Measurements from ENCODE around the gene ASF1B. TPM values are rescaled to one million over a fixed set of nuclear protein-coding genes. Genes with fewer than 3 reads are reported as not detected.

Gene ASF1B
- total RNA-seq, 2 donors from 2014 or later: 5.1 to 19.7 TPM

- peak overlapping the region; percentile 60 to 68 for H3K27ac ChIP-seq
- no peaks in the 10 kb centered on the region for H3K27me3 ChIP-seq (replicated peaks; ENCODE audit: insufficient read depth)
- peaks cover 8% of the 10 kb centered on the region for H3K4me1 ChIP-seq (replicated peaks)
- H3K4me3 ChIP-seq: no peak overlapping the region
- intact Hi-C loops (cut with DNase I): no loop called here
- DNase-seq (ENCODE audit: low spot score): no peak
- no peak for TF ChIP-seq POLR2AphosphoS5 (IDR thresholded peaks at IDR 0.05)
- no peak for TF ChIP-seq CTCF (IDR thresholded peaks at IDR 0.05)
- no peak for TF ChIP-seq POLR2A (IDR thresholded peaks at IDR 0.05)
- H3K36me3 ChIP-seq: no peaks in the 10 kb centered on the region
- no peaks in the 10 kb centered on the region for H3K9me3 ChIP-seq
- WGBS: 41% methylated on average over 12 of the region's 12 CpGs
Observed at GRCh38 chr19:14112809-14113385, 23.5 kb downstream of the ASF1B start.

GRCh38 chr19:14112051-14112808, 24.2 kb downstream of the ASF1B start:
- DNase-seq (ENCODE audit: low spot score): no peak
- Histone ChIP-seq H3K4me1 (replicated peaks) (peaks cover 8% of the 10 kb centered on the region), H3K4me3 (no peak overlapping the region), H3K36me3 (no peaks in the 10 kb centered on the region), H3K27me3 (replicated peaks; ENCODE audit: insufficient read depth) (no peaks in the 10 kb centered on the region), H3K27ac (peak overlapping the region; percentile 60 to 68), H3K9me3 (no peaks in the 10 kb centered on the region)
- TF ChIP-seq CTCF (IDR thresholded peaks at IDR 0.05): no peak
- no peak for TF ChIP-seq POLR2AphosphoS5 (IDR thresholded peaks at IDR 0.05)
- no peak for TF ChIP-seq POLR2A (IDR thresholded peaks at IDR 0.05)
- intact Hi-C loops (cut with DNase I): no loop called here
- 60% methylated on average over 12 of the region's 12 CpGs for WGBS

- TF ChIP-seq POLR2A (IDR thresholded peaks at IDR 0.05) (no peak), CTCF (IDR thresholded peaks at IDR 0.05) (no peak), POLR2AphosphoS5 (IDR thresholded peaks at IDR 0.05) (no peak)
Observed at GRCh38 chr19:14111486-14111885, 24.9 kb downstream of the ASF1B start.

GRCh38 chr19:14110650-14111049, 25.7 kb downstream of the ASF1B start:
- Histone ChIP-seq H3K36me3 (peaks cover 0 to 8% of the 10 kb centered on the region in 2 donors), H3K27me3 (replicated peaks; ENCODE audit: insufficient read depth) (no peaks in the 10 kb centered on the region), H3K9me3 (no peaks in the 10 kb centered on the region), H3K4me3 (no peak overlapping the region), H3K4me1 (replicated peaks) (peaks cover 6% of the 10 kb centered on the region), H3K27ac (no peak overlapping the region)
- intact Hi-C loops (cut with DNase I): no loop called here
- TF ChIP-seq POLR2A (IDR thresholded peaks at IDR 0.05) (no peak), POLR2AphosphoS5 (IDR thresholded peaks at IDR 0.05) (no peak), CTCF (IDR thresholded peaks at IDR 0.05) (no peak)
- WGBS: 70% methylated on average over 2 of the region's 2 CpGs
- DNase-seq (ENCODE audit: low spot score): no peak

More at GRCh38 chr19:14111486-14111885, 24.9 kb downstream of the ASF1B start:
- H3K9me3 ChIP-seq: no peaks in the 10 kb centered on the region
- H3K4me1 ChIP-seq (replicated peaks): peaks cover 8% of the 10 kb centered on the region
- 94% methylated on average over 1 of the region's 1 CpG for WGBS
- no peaks in the 10 kb centered on the region for H3K27me3 ChIP-seq (replicated peaks; ENCODE audit: insufficient read depth)
- intact Hi-C loops (cut with DNase I): no loop called here
- H3K27ac ChIP-seq: no peak overlapping the region
- no peak for DNase-seq (ENCODE audit: low spot score)
- H3K36me3 ChIP-seq: peaks cover 0 to 3% of the 10 kb centered on the region in 2 donors
- H3K4me3 ChIP-seq: no peak overlapping the region

All from prostate gland (tissue), 2 donors.